NB4 (cell line): ENCODE results near the gene REG1B.

Experiments used
- DNase-seq: peaks from one replicate; pipeline ENCODE4 v3.0.0; 2010; ENCODE audit warnings: low read depth
- H3K4me3 ChIP-seq: one replicate; pipeline ENCODE4 v1.5.1; 2011; ENCODE audit warnings: mild to moderate bottlenecking, low read depth, low read length, moderate library complexity
- MAX ChIP-seq: IDR thresholded peaks from 2 replicates; pipeline ENCODE4 v1.6.1; 2011; ENCODE audit warnings: low read depth, low read length
- MYC ChIP-seq: IDR thresholded peaks from 2 replicates; pipeline ENCODE4 v1.6.1; 2011; ENCODE audit warnings: low read depth, low read length

REG1B gene

GRCh38 chr2:79039944-79040343 lies 47.8 kb downstream of the REG1B start:
- DNase-seq, result no peak
- no peak for TF ChIP-seq MYC
- TF ChIP-seq MAX, result no peak

More at GRCh38 chr2:79039944-79040343, 47.8 kb downstream of the REG1B start:
- no peak overlapping the region for H3K4me3 ChIP-seq
